HG02943 (cell line): ENCODE results near the gene FYB1.
A peak's percentile ranks its signal among the peaks of the same experiment; 100 is the strongest.
"Not testable (repeated sequence)": the region's sequence is repeated elsewhere in the genome, so short reads cannot be mapped to it uniquely, and the experiment has no call there.

Experiments
- ATAC-seq: cut with Tn5 transposase; IDR thresholded peaks from one replicate; pipeline ENCODE4 v1.9.1; 2021; ENCODE audit warnings: mild to moderate bottlenecking, low read depth, moderate library complexity; ENCODE audit not compliant: unreplicated experiment

Gene FYB1

GRCh38 chr5:39219437-39219836 is at the start of gene FYB1:
Gene FYB1 (minus strand): TSS chr5:39219563. CDS start chr5:39202960, 16,603 bp downstream.
- no peak for ATAC-seq

- no peak for ATAC-seq
These were observed 47.8 kb upstream of the FYB1 start for GRCh38 chr5:39267186-39267585.

- ATAC-seq: no peak
These were observed 47.1 kb upstream of the FYB1 start for GRCh38 chr5:39266442-39266841.

- peak; percentile 89 for ATAC-seq
These were observed 45.2 kb upstream of the FYB1 start for GRCh38 chr5:39264528-39264927.

GRCh38 chr5:39262981-39263380 is 43.6 kb upstream of the FYB1 start:
- ATAC-seq: no peak

- no peak for ATAC-seq
These were observed 40.7 kb upstream of the FYB1 start for GRCh38 chr5:39260095-39260494.

- ATAC-seq: no peak
These were observed 38.2 kb upstream of the FYB1 start for GRCh38 chr5:39257554-39257953.

GRCh38 chr5:39256477-39257235 is 37.3 kb upstream of the FYB1 start:
- ATAC-seq: no peak

GRCh38 chr5:39255406-39255805 is 36.0 kb upstream of the FYB1 start:
- no peak for ATAC-seq

GRCh38 chr5:39254671-39255070 is 35.3 kb upstream of the FYB1 start:
- no peak for ATAC-seq

- ATAC-seq: no peak
These were observed 33.8 kb upstream of the FYB1 start for GRCh38 chr5:39253196-39253595.

- no peak for ATAC-seq
These were observed 30.4 kb upstream of the FYB1 start for GRCh38 chr5:39249564-39250274.

GRCh38 chr5:39249069-39249468 is 29.7 kb upstream of the FYB1 start:
- no peak for ATAC-seq

GRCh38 chr5:39240750-39241149 is 21.4 kb upstream of the FYB1 start:
- ATAC-seq: no peak

GRCh38 chr5:39238366-39239105 is 19.2 kb upstream of the FYB1 start:
- ATAC-seq: no peak

- no peak for ATAC-seq
These were observed 17.4 kb upstream of the FYB1 start for GRCh38 chr5:39236718-39237117.

GRCh38 chr5:39235648-39236047 is 16.3 kb upstream of the FYB1 start:
- ATAC-seq: no peak

GRCh38 chr5:39234494-39234893 is 15.1 kb upstream of the FYB1 start:
- not testable (repeated sequence) for ATAC-seq

GRCh38 chr5:39233783-39234182 is 14.4 kb upstream of the FYB1 start:
- ATAC-seq: no peak

- no peak for ATAC-seq
These were observed 12.6 kb upstream of the FYB1 start for GRCh38 chr5:39231705-39232525.
